HG02884 (cell line): Measurements from ENCODE around the gene PLB1.

Experiments used
- ATAC-seq: cut with Tn5 transposase; IDR thresholded peaks from one replicate; pipeline ENCODE4 v1.9.1; 2021; ENCODE audit warnings: mild to moderate bottlenecking, moderate library complexity; ENCODE audit not compliant: unreplicated experiment

PLB1 gene

GRCh38 chr2:28496781-28497180 lies 921 bp downstream of the PLB1 start:
- ATAC-seq = no peak

- no peak for ATAC-seq
These were observed 1.3 kb downstream of the PLB1 start for GRCh38 chr2:28497206-28497605.

GRCh38 chr2:28499282-28499681 lies 3.4 kb downstream of the PLB1 start:
- ATAC-seq = no peak

GRCh38 chr2:28505361-28505760 lies 9.5 kb downstream of the PLB1 start:
- ATAC-seq = no peak

GRCh38 chr2:28506112-28506910 lies 10.5 kb downstream of the PLB1 start:
- ATAC-seq = no peak

GRCh38 chr2:28507796-28508764 lies 12.2 kb downstream of the PLB1 start:
- ATAC-seq = no peak

- no peak for ATAC-seq
These were observed 13.5 kb downstream of the PLB1 start for GRCh38 chr2:28509361-28509760.

- ATAC-seq = no peak
These were observed 14.3 kb downstream of the PLB1 start for GRCh38 chr2:28510184-28510583.

- no peak for ATAC-seq
These were observed 16.2 kb downstream of the PLB1 start for GRCh38 chr2:28511871-28512606.

GRCh38 chr2:28512607-28512965 lies 16.7 kb downstream of the PLB1 start:
- no peak for ATAC-seq

- no peak for ATAC-seq
These were observed 17.2 kb downstream of the PLB1 start for GRCh38 chr2:28513097-28513496.

GRCh38 chr2:28515176-28515751 lies 19.4 kb downstream of the PLB1 start:
- no peak for ATAC-seq

GRCh38 chr2:28516430-28516829 lies 20.6 kb downstream of the PLB1 start:
- no peak for ATAC-seq

GRCh38 chr2:28516950-28517349 lies 21.1 kb downstream of the PLB1 start:
- no peak for ATAC-seq

GRCh38 chr2:28521663-28522062 lies 25.8 kb downstream of the PLB1 start:
- no peak for ATAC-seq

GRCh38 chr2:28522481-28522880 lies 26.6 kb downstream of the PLB1 start:
- no peak for ATAC-seq

- no peak for ATAC-seq
These were observed 28.0 kb downstream of the PLB1 start for GRCh38 chr2:28523902-28524301.

- no peak for ATAC-seq
These were observed 29.6 kb downstream of the PLB1 start for GRCh38 chr2:28525481-28525880.

- ATAC-seq = no peak
These were observed 30.8 kb downstream of the PLB1 start for GRCh38 chr2:28526527-28527132.

GRCh38 chr2:28527196-28527595 lies 31.3 kb downstream of the PLB1 start:
- ATAC-seq = no peak
